T47D (cell line): ENCODE measurements around the gene GALNT10.

Experiments used
- DNase-seq, 2 experiments: peaks; one replicate each; pipeline versions ENCODE4 v3.0.0 to v3.0.0-alpha.2; 2011 to 2012; ENCODE audit warnings: low read depth in 1 of 2, low spot score in 1 of 2
- JUND ChIP-seq: IDR thresholded peaks from 2 replicates; pipeline ENCODE4 v1.6.1; 2012; ENCODE audit warnings: low read depth
- in situ Hi-C: cut with HindIII; loops from 2 replicates; pipeline ENCODE4 v1.10.0; 2016; ENCODE audit warnings: low sequenced_read_pairs, low pct_unique_long_range_greater_than_20kb

GALNT10 gene

DNA sequence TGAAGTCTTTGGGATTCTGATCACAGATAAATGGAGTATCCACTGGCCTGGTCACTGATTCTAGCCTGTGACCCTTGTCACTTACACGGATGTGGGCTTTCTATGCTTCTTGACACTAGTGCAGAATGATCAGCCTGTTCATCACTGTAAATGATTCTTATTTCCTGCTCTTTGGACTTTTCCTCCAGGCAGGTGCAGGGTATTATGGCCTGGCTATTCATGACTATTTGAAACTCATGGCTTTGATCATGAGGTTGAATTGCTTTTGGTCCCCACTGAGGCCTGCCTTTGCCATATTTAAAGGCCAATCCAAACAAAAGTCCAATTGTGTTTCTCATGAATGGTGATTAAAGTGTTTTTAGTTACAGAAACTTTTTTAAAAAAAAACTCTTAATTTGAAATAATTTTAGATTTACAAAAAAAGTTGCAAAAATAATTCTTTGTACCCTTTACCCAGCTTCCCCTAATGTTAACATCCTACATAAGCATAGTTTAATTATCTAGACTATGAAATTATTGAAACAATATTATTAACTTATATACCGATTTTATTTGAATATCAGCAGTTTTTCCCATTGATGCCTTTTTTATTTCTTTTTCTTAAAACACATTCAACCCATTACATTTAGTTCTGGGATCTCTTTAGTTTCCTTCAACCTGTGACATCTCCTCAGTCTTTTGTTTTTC lies 68.1 kb downstream of the GALNT10 start:
- DNase-seq, result no peak
- in situ Hi-C loops, result no loop called here
- TF ChIP-seq JUND, result no peak

DNA sequence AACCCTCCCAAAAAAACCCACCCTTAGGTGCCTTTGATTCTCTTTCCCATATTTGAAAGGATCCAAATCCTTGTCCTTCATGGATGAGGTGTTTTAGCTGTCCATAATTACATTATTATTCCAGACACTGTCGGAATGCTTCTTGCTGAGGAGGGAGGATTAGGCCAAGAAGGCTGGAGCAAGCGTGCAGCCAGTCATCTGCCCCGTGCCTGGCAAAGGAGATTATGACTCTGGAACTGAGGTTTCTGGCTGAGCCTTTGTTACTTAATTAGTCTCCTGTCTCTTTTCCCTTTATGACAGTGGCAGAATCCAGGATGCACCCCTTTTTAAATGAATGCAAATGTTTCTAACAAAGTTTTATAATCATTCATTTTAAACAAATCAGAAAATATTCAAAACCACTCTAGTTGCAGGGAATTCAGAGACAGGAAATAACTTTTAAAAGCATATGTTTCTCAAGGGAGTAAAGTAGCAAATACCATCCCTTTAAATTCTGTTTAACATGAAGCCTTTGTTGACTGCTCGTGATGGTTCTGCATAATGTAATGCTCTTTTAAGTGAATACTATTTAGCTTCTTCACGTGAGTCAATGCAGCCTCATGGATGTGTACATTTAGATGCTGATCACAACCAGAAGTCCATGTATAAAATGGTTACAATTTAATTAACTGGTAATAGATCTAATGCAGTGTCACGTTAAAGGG lies 69.8 kb downstream of the GALNT10 start:
- DNase-seq, result no peak
- no peak for TF ChIP-seq JUND
- in situ Hi-C loops, result no loop called here

DNA sequence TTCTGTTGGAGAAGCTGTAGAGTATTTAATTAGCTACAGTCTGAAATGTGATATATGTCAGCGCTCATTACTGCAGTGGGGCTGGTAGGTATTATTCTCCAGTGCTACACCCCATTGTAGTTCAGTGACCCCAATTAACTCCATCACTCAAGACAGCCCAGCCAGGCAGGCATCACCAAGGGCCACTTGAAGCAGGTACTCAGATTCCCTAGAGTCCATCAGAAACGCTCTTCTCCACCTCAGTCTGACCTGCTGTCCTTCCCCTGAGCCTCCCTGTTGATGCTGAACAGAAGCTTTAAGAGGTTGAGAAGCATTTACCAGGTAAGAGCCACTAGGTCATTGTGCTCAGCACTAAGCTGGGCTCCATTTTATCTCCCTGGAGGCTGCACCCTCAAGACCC lies 71.8 kb downstream of the GALNT10 start:
- TF ChIP-seq JUND, result no peak
- no peak for DNase-seq
- in situ Hi-C loops, result no loop called here

DNA sequence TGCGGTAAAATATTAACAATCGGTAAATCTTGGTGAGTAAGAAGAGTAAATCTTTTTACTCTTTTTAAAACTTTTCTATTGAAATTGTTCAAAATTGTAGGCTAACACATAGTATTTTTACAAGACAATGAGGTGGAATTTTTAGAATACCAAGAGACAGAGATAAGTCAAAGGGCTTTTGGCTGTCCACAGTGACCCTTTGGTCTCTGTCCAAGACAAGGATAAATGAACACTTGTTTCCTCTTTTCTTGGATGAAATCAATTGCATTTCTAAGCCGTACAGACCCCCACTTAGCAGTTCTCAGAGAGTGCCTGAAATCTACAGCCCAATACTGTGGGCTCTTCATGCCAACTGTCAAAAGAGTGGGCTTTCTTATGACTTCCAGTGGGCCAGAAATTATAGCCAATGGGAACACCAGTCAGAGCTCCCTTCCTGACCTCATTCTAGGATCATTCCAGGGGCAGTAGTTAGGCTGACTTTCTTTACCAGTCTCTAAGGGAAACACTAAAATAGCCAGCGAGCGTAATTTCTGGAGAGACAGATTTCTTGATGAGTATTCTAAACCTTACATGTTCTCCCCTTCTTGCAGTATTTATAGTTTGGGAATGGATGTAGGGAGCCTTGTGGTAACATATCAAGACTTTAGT lies 74.1 kb downstream of the GALNT10 start:
- DNase-seq, result no peak

DNA sequence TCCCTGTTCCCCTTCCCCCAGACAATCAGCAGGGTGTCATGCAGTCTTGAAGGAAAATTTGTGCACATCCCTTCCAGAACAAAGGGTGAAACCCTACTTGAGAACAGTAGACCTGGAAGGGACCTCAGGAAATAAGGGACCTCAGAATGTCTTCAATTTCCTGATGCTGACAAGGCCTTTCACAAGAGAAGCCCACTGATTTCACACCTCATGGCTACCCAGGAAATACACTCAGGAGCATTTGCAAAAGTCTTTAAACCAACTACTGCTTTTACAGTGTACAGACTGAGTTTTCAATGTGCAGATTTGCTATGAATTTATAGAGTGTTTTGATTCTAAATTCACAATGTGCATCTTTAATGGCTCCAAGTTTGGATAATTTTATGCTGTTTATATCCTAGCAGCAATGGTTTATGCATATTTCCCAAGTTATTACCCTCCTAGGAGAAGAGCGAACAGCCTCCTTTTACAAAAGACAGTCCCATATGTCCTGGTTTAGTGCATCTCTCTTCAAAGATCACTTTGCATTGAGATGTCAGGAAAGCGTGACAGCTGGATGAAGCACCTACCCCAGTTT lies 74.8 kb downstream of the GALNT10 start:
- DNase-seq, result no peak
- in situ Hi-C loops, result no loop called here
- no peak for TF ChIP-seq JUND

More for the DNA sequence above, 74.1 kb downstream of the GALNT10 start:
- no peak for TF ChIP-seq JUND
- in situ Hi-C loops, result no loop called here

DNA sequence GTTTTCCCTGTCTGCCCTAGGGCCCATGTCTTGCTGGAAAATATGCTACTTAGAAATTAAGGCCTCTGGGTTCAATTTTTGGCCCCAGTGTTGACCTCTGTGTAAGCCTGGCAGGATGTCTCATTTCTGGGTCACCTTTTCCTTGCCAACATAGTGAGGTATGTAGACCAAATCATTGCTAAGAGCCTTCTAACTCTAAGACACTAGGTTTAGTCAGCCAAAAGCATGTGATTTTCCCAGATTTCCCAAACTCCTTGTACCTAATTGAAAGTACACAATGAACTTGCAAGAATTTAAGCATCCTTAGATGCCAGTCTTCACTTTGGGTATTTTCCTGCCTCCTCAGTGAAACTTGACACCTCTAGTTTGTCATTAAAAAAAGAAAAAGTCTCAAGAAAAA lies 77.0 kb downstream of the GALNT10 start:
- no peak for DNase-seq
- no peak for TF ChIP-seq JUND
- in situ Hi-C loops, result no loop called here

DNA sequence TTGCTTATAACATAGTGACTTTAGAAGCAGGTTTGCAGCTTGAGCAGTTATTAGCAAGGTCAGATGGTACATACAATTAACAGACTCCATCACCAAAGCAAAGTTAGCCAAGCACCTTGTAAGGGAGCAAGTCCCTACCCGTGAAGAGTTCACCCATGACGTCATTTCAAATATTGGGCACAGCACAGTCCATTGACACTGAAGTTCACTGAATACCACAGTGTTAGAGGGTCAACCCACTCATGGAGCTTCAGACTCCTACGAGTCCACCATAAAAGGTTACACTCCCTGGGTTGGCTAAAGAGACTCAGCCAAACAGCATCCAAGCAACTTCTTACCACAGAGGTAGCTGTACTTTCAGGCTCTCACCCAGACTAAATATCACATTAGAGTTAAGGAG lies 77.5 kb downstream of the GALNT10 start:
- in situ Hi-C loops, result no loop called here
- no peak for DNase-seq
- no peak for TF ChIP-seq JUND

DNA sequence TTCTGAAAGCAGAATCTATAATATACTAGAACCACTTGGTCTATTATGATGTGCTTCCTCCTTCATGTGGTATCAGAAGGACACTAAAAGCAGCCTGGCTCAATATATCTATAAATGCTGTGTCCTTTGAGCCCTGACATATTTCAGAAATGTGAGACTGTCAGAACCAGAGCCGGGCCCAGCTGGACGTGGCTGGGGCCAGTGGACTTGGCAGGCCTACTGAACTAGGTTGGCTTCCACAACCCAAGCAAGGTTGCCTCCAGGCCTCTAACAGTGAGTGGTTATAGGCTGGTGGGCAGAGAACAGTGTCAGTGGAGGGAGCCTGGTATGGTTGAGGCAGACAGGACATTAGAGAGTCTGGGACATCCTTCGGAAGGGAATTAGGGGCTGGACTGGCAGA lies 78.9 kb downstream of the GALNT10 start:
- in situ Hi-C loops, result no loop called here
- no peak for DNase-seq
- no peak for TF ChIP-seq JUND

DNA sequence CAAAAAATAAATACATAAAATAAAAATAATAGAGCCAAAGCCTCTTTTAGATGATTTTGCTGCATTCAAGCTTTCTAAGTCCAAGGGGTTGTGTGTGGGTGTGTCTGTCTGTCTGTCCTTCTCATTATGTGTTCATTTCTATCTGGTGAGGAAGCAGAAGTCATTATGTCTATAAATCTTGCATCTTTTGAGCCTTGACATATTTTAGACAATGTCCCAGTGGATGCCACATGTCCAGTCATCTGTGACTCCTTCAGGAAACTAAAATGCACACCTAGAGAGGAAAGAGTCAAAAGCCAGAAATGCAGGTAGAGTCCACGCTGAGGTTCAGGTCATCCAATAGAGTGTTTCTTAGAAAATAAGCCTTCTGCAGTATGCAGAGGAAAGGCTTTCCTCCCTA lies 80.9 kb downstream of the GALNT10 start:
- DNase-seq, result no peak
- TF ChIP-seq JUND, result no peak
- in situ Hi-C loops, result no loop called here

DNA sequence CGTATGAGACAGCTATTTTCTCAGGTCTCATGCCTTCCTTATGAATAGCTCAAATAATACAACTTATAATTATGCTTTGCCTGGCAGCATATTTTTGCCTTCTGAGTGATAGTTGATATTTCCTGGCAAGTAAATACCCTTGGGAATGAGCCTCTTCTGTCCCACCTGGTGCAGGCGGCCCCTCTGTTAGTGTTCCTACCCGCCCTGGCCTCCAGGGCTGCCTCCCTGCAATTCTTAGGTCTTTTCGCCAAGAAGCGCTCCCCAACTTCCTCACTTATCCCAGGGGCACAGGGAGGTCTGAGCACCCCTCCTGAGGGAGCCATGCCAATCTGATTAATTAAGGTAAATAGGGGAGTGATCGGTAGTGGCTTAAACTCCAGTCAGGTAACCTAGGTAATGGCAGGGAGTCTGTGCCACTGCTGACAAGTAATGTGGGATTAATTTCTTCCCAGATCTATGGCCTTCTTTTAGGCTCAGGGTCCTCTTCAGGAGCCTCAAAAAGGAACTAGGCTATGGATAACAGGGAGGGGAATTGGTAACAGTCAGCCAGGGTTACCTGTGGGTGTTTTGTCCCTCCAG lies 81.5 kb downstream of the GALNT10 start:
- no peak for DNase-seq
- in situ Hi-C loops, result no loop called here

DNA sequence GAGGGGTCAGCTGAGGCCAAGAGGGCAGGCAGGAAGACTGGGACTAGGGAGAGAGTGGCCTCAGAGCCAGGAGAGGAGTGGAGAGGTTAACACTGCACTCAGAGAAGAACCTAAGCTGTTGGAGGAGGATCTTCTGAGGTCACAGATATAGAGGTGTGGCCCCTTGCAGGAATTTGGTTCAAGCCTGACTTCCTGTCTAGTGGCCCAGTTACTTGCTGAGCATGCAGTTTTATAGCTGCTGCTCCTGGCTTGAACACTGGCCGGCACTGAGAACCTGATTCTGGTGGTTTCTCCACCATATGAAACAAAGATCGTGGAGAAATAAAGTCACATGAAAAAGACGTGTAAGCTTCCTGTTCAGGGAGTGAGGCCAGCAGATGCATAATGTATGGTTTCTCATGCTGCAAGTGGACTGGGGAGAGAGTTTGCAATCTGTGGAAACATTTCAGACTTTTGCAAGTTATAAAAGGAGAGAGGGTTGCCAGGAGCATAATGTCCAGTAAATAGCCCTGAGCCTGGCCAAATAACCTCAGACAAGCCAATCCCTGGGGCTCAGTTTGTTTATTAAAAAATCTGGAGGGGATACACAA lies 82.6 kb downstream of the GALNT10 start:
- peak in 1 of 2 experiments; percentile 64 for DNase-seq
- in situ Hi-C loops, result no loop called here
- no peak for TF ChIP-seq JUND

More for the DNA sequence above, 81.5 kb downstream of the GALNT10 start:
- no peak for TF ChIP-seq JUND

DNA sequence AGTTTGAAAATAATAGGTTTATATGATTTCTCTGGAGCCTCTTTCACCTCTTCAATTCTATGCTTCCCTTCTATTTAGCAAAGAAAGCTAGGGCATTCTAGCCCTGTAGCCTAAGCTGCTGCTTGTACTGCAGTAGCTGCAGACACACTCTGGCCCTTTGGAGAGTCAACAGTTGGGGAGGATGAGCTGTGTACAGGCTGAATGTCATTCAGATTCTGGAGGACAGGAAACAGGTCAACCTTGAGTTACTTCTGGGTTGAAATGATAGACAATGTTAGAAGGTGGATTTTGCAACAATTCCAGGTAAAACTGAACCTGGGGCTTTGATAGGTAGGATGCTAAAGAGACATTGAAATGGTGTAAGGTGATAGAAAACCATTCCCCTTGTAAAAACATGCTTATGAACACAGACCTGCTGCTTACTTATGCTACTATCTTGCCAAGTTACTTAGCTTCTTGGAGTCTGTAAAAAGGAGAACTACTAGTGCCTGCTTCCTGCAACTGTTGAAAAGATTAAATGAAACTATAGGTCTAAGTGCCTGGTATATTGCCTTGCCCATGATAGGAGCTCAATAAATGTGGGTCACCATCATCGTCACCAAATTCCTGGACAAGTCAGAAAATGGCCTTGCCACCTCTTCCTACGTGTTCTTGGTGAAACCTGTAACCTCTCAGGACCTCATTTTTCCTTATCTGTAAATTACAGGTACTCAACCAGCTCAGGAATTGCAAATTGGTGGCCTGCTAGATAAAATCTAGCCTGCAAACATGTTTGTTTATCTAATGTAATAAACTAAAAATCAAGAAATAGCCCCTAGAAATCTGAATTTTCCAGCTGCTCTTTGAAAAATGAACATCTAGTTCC lies 83.7 kb downstream of the GALNT10 start:
- no peak for DNase-seq
- TF ChIP-seq JUND, result no peak
- in situ Hi-C loops, result no loop called here
